ENCODE measurements around the gene NLRC3.

Gene NLRC3

GRCh38 chr16:3580686-3581085, 3.5 kb upstream of the NLRC3 start:
- Histone ChIP-seq H3K9me3 (ENCODE audit: control insufficient read depth, insufficient read depth, low read depth, low read length) (no peaks in the 10 kb centered on the region), H3K36me3 (ENCODE audit: control insufficient read depth in 2 of 2, insufficient read depth in 1 of 2, low read length in 2 of 2) (peaks cover 4 to 30% of the 10 kb centered on the region in 2 experiments; a peak in 2 of 3 replicates), H3K4me3 (ENCODE audit: low read depth, low read length) (no peak overlapping the region), H3K4me1 (ENCODE audit: control insufficient read depth, insufficient read depth, low read length) (no peaks in the 10 kb centered on the region), H3K27ac (ENCODE audit: extremely low read depth, low read depth, low read length) (no peak overlapping the region)
- 0 out of 2 replicates have a peak, but pooled peaks have one; percentile 9 for TF ChIP-seq PATZ1 (tag by site-specific recombination; IDR thresholded peaks at IDR 0.05)
- no peak for TF ChIP-seq ZNF221 (tag by site-specific recombination; IDR thresholded peaks at IDR 0.05; ENCODE audit: borderline replicate concordance)
- TF ChIP-seq ZNF121 (tag by site-specific recombination; IDR thresholded peaks at IDR 0.05) = no peak
- TF ChIP-seq ZNF585B (tag by site-specific recombination; IDR thresholded peaks at IDR 0.05) = no peak
- 0 out of 2 replicates have a peak, but pooled peaks have one; percentile 2 for TF ChIP-seq ZNF600 (tag by site-specific recombination; IDR thresholded peaks at IDR 0.05)
- no peak for TF ChIP-seq ZNF211 (tag by site-specific recombination; IDR thresholded peaks at IDR 0.05; ENCODE audit: low read depth)
- TF ChIP-seq ZNF777 (tag by site-specific recombination; IDR thresholded peaks at IDR 0.05; ENCODE audit: borderline replicate concordance) = no peak
- TF ChIP-seq ZNF202 (tag by site-specific recombination; IDR thresholded peaks at IDR 0.05; ENCODE audit: borderline replicate concordance) = no peak
- TF ChIP-seq ZIC2 (tag by site-specific recombination; IDR thresholded peaks at IDR 0.05) = peak; percentile 75
- TF ChIP-seq ZNF692 (tag by site-specific recombination; IDR thresholded peaks at IDR 0.05) = 0 out of 2 replicates have a peak, but pooled peaks have one; percentile 20
- TF ChIP-seq TSHZ1 (tag by site-specific recombination; IDR thresholded peaks at IDR 0.05; ENCODE audit: borderline replicate concordance) = no peak
- ChIA-PET CTCF (no interaction called here), POLR2A (interaction anchor here (0.5 to 0.6 kb wide), 2 partner anchors 35 to 198 kb away, joined by 3 read pairs; no protein-coding TSS in a partner anchor)

DNA sequence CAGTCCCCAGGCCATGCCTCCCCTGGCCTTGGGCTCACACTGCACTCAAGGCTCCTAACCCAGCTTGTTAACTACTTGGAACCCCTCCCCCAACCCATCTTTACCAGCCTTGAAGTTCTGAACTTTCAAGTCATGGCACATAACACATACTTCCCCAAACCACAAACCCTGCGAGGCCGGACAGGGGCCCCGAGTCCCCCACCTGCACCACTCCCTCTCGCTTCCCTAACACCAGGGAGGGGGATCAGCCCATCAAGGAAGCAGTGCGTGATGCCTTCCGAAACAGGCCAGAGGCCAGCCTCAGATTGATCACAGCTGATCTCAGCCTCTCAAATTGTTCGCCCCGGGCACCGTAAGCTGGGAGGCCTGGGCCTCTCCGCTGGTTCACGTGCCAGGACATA, 3.0 kb upstream of the NLRC3 start:
- no peak overlapping the region for H3K27ac ChIP-seq (ENCODE audit: extremely low read depth, low read depth, low read length)
- no peak overlapping the region for H3K4me3 ChIP-seq (ENCODE audit: low read depth, low read length)
- H3K9me3 ChIP-seq (ENCODE audit: control insufficient read depth, insufficient read depth, low read depth, low read length) = no peaks in the 10 kb centered on the region
- ChIA-PET CTCF (no interaction called here), POLR2A (interaction anchor here (0.6 kb wide), 1 partner anchor 35 kb away, joined by 3 read pairs; no protein-coding TSS in a partner anchor)
- peaks cover 4 to 30% of the 10 kb centered on the region in 2 experiments; a peak in 2 of 3 replicates for H3K36me3 ChIP-seq (ENCODE audit: control insufficient read depth in 2 of 2, insufficient read depth in 1 of 2, low read length in 2 of 2)
- H3K4me1 ChIP-seq (ENCODE audit: control insufficient read depth, insufficient read depth, low read length) = no peaks in the 10 kb centered on the region
- TF ChIP-seq YY2 (tag by site-specific recombination; IDR thresholded peaks at IDR 0.05) = no peak
- TF ChIP-seq ZNF600 (tag by site-specific recombination; IDR thresholded peaks at IDR 0.05) = peak; percentile 72
- no peak for TF ChIP-seq MEIS1 (CRISPR knock-in tag; IDR thresholded peaks at IDR 0.05; ENCODE audit: borderline replicate concordance)
- TF ChIP-seq ZNF423 (tag by site-specific recombination; IDR thresholded peaks at IDR 0.05) = no peak

- no peak overlapping the region for H3K27ac ChIP-seq (ENCODE audit: extremely low read depth, low read depth, low read length)
- no peaks in the 10 kb centered on the region for H3K4me1 ChIP-seq (ENCODE audit: control insufficient read depth, insufficient read depth, low read length)
- TF ChIP-seq GLIS1 (tag by site-specific recombination; IDR thresholded peaks at IDR 0.05) = no peak
- no peak for TF ChIP-seq ZNF626 (tag by site-specific recombination; IDR thresholded peaks at IDR 0.05)
- TF ChIP-seq ZNF645 (tag by site-specific recombination; IDR thresholded peaks at IDR 0.05) = no peak
- no peak for TF ChIP-seq ZNF837 (tag by site-specific recombination; IDR thresholded peaks at IDR 0.05)
- TF ChIP-seq ZNF335 (tag by site-specific recombination; conservative IDR thresholded peaks at IDR 0.05) = no peak
- no peak for TF ChIP-seq ZNF280C (tag by site-specific recombination; IDR thresholded peaks at IDR 0.05)
- no peak for TF ChIP-seq ZBTB1 (tag by site-specific recombination; IDR thresholded peaks at IDR 0.05)
These were observed 2.6 kb upstream of the NLRC3 start for GRCh38 chr16:3579776-3580175.

More at GRCh38 chr16:3579776-3580175, 2.6 kb upstream of the NLRC3 start:
- CTCF ChIA-PET = no interaction called here
- no peaks in the 10 kb centered on the region for H3K9me3 ChIP-seq (ENCODE audit: control insufficient read depth, insufficient read depth, low read depth, low read length)
- H3K36me3 ChIP-seq (ENCODE audit: control insufficient read depth in 2 of 2, insufficient read depth in 1 of 2, low read length in 2 of 2) = peaks cover 4 to 28% of the 10 kb centered on the region in 2 experiments; a peak in 2 of 3 replicates
- H3K4me3 ChIP-seq (ENCODE audit: low read depth, low read length) = no peak overlapping the region
- POLR2A ChIA-PET = no interaction called here
